GM19043 (cell line): ENCODE data around the gene TMCO5A.

Source experiments
- ATAC-seq: cut with Tn5 transposase; IDR thresholded peaks from one replicate; pipeline ENCODE4 v1.9.1; 2021; ENCODE audit warnings: low read depth; ENCODE audit not compliant: unreplicated experiment

TMCO5A gene

GRCh38 chr15:37967788-37968187 is 33.3 kb downstream of the TMCO5A start:
- ATAC-seq = no peak

- no peak for ATAC-seq
Measured at GRCh38 chr15:37973856-37974255, 39.4 kb downstream of the TMCO5A start.

DNA sequence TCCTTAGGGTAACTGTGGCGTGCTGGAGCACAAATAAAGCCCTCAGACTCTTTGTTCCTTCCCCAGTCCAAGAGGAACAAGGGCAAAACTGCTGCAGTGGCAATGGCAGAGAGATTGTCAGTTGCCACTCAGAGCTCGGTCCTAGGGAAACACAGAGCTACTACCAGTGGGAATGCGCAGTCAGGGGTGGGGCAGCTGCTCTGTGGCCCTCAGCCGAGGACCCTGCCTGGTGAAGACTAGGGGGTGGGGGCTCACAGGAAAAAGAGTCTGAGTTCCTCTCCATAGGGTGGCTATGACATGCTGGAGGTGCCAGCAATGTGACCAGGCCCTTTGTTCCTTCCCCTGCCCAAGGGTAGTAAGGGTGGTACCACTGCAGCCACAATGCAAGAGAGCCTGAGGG is 43.8 kb downstream of the TMCO5A start:
- ATAC-seq = no peak

DNA sequence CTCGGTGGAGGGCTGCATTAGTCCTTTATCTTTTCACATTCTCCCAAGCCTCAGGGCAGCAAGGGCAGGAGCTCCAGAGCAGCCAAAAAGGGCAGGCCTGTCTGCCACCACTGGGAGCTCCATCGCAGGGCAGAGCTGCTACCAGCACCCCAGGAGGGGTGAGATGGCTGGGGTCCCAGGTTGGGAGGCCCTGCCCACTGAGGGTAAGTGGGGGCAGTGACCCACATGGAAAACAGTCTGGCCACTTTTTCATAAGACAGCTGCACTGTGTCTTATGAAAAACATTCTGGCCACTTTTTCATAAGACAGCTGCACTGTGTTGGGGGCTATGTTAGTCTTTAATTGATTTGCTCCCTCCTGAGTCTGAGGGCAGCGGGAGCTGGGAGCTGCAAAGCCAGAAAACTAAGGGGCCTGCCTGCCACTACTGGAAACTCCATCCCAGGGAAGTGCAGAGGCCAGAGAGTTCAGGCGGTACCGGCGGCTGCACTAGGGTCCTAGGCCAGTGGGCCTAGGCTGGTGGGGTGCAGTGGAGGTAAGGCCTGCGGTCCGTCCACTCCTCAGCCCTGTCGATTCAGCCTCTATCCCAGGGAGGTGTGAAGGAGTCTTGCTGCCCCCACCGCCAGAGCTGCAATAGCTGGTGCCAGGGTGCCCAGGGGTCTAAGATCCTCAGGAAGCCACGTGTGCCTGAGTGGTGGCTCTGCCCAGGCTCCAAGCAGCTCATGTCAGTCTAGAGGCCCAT is 45.4 kb downstream of the TMCO5A start:
- no peak for ATAC-seq

- ATAC-seq = no peak
Measured at GRCh38 chr15:37981201-37981600, 46.8 kb downstream of the TMCO5A start.

- no peak for ATAC-seq
Measured at GRCh38 chr15:37981775-37982174, 47.3 kb downstream of the TMCO5A start.

DNA sequence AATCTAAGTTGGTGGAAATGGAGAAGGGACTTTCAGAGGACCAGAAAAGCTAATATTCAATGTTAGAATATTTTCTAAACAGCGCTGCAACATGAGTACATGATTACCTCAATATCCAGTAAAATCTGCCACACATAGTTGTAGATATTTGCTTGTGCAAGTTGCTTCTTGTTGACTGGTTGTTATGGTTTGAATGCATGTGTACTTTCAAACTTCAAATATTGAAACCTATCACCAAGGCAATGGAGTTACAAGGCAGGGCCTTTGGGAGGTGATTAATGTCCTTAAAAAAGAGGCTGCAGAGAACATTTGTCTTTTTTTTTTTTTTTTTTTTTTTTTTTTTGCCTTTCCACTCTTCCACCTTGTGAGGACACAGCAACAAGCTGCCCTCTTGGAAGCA is 49.9 kb downstream of the TMCO5A start:
- ATAC-seq = no peak

DNA sequence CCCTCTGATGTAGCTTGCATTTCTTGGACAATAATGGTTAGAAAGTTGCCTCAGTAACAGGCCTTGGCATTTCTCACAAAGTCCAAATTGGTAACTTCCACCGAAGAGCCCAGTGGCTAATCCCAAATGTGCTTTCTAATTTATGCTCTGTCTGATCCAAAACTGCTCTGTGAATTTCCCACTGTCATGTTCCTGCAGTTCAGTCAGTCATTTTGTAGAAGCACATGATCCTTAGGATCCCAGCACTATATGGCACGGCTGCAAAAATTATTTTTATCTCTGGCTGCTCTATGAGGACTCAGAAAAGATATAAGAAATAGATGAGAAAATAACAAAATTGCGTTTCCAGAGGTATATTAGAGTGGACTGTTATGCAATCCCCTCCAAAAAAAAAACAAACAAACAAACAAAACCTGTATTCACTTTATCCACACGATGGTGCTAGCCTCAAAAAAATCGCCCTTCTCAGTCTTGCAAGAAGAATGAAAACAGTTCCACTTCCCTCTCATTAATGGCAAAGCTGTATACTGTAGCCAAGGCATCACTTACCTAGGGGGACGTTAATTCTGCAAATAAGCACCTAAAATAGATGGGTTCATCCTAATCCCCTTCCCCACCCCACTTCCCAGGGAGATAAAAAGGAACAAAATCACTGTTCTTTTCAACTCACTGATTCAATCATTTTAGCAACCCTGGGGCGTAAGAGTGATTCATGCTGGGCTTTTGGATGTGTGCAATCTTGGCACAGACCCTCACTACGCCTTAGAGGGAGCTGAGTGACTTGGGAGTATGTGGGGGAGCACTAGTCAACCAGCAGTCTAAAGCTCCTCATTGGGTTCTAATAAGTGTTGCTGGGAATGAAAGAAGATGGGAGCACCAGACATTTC is 61.3 kb downstream of the TMCO5A start:
- ATAC-seq = peak; percentile 75
